HL-60 (cell line): ENCODE results near the gene ELP2.

ENCODE experiments used
- DNase-seq, 2 experiments: peaks; one replicate each; pipeline ENCODE4 v3.0.0-alpha.2; 2010 to 2020; ENCODE audit warnings: low read depth in 1 of 2, low spot score in 1 of 2
- H3K27ac ChIP-seq: fragments of 250-450 bp; sonication (Bioruptor Pico); replicated peaks from 2 replicates; pipeline ENCODE4 v1.5.1; 2020; ENCODE audit warnings: mild to moderate bottlenecking, moderate library complexity
- H3K27me3 ChIP-seq: fragments of 250-450 bp; sonication (Bioruptor Pico); 2 replicates; pipeline ENCODE4 v1.5.1; 2021; ENCODE audit warnings: mild to moderate bottlenecking, moderate library complexity; ENCODE audit not compliant: insufficient read depth, poor library complexity, severe bottlenecking
- H3K4me3 ChIP-seq: replicated peaks from 2 replicates; pipeline ENCODE4 v1.5.1; 2011; ENCODE audit warnings: mild to moderate bottlenecking, control low read depth, low read length; ENCODE audit not compliant: insufficient read depth
- CTCF ChIP-seq: IDR thresholded peaks from one replicate; pipeline ENCODE4 v1.5.1; 2011; ENCODE audit warnings: low read length, control low read depth, inconsistent platforms; ENCODE audit not compliant: insufficient read depth
- GABPA ChIP-seq: IDR thresholded peaks from 2 replicates; pipeline ENCODE4 v1.6.1; 2012; ENCODE audit warnings: low read depth
- POLR2AphosphoS5 ChIP-seq: IDR thresholded peaks from 2 replicates; pipeline ENCODE4 v1.6.1; 2012; ENCODE audit warnings: low read depth
- REST ChIP-seq: IDR thresholded peaks from 2 replicates; pipeline ENCODE4 v1.6.1; 2012; ENCODE audit warnings: low read depth; ENCODE audit not compliant: insufficient replicate concordance
- SPI1 ChIP-seq: IDR thresholded peaks from 2 replicates; pipeline ENCODE4 v1.6.1; 2012; ENCODE audit warnings: low read depth, mild to moderate bottlenecking, borderline replicate concordance

ELP2 gene

GRCh38 chr18:36130883-36131653 is 1.4 kb downstream of the ELP2 start:
- peak in 1 of 2 experiments; percentile 15 for DNase-seq
- H3K27ac ChIP-seq = peak overlapping the region; percentile 97
- peak overlapping the region; percentile 100 for H3K4me3 ChIP-seq
- TF ChIP-seq SPI1 (peak; percentile 83), POLR2AphosphoS5 (no peak), GABPA (no peak), CTCF (no peak), REST (no peak)
- H3K27me3 ChIP-seq = no peaks in the 10 kb centered on the region

- DNase-seq = no peak
Measured at GRCh38 chr18:36131692-36132483, 2.2 kb downstream of the ELP2 start.

More at GRCh38 chr18:36131692-36132483, 2.2 kb downstream of the ELP2 start:
- no peak overlapping the region for H3K27ac ChIP-seq
- peak overlapping the region; percentile 100 for H3K4me3 ChIP-seq
- no peaks in the 10 kb centered on the region for H3K27me3 ChIP-seq
- TF ChIP-seq SPI1 (no peak), CTCF (no peak), REST (no peak), POLR2AphosphoS5 (no peak), GABPA (no peak)
